NCI-H1048 (cell line): ENCODE measurements around the gene HLA-DMB.

Experiments used
- DNase-seq: peaks from one replicate; lab custom pipeline; 2025; lab: John Stamatoyannopoulos, UW

Gene HLA-DMB

DNA sequence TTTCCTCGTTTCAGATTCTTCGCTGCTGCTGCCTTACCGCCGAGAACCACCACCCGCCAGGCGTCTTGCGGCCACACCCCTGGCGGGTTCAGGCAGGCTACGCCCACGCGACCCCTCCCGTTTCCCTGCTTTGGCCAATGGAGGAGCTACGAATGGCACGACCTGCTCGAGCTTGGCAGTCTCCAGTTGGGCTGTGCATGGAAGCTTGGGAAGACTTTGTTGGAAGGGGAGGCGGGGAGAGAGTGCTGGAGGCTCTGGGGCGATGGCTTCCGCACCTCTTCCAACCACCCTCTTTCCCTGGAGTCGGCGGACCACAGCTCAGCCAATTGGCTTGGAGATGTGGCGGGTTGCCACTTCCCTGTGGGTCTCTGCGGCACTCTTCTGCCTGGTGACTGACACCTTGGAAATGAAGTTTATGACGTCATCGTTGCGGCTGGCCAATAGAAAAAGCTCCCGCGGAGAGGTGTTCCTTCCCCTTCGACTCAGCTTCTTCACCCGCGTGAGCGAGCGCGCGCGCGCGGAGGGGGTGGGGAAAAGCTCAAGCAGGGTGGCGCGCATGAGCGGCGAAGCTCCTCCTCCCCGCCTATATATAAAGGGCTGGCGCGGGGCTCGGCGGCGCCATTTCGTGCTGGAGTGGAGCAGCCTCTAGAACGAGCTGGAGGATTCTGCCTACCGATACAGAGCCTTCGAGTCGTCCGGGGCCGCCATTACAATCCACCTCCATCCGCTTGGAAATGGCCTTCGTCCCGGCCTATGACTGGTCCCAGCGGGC, 30.9 kb upstream of the HLA-DMB start:
- DNase-seq, result peak; percentile 98

- DNase-seq, result no peak
These were observed 30.4 kb upstream of the HLA-DMB start for GRCh38 chr6:32971242-32971580.

GRCh38 chr6:32970413-32971241, 29.8 kb upstream of the HLA-DMB start:
- DNase-seq, result no peak

DNA sequence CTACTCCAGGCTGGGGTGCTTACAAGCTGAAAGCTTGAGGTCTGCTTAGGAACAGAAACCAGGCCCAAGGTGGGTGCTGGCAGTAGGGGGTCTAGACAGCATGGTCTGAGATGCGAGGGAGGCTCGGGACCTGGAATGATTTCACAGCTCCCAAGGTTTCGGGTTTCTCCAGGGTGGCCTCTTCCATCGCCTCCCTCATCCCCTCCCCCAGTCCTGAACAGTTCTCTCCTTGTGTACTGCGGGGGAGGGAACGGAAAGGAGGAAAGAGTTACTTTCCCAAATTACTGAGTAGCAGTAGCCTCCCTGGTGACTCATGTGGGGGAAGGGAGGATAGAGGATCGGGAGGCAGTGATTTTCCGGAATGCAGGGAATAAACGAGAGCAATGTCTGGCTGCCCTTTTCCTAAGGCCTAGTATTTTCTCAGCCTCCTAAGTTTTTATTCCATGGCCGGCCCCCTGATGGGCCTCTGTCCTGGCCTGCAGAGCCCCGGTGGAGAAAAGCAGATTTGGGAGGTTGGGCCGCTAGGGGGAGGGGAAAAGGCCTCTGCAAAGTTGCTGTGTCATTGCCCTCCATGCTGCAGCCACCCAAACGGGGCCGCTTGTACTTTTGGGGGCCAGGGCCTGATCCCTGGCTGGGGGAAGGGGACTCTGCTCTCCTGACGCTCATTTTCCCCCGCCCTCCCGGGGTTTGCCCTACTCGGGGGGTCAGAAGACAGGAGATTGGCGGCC, 29.0 kb upstream of the HLA-DMB start:
- peak; percentile 60 for DNase-seq

DNA sequence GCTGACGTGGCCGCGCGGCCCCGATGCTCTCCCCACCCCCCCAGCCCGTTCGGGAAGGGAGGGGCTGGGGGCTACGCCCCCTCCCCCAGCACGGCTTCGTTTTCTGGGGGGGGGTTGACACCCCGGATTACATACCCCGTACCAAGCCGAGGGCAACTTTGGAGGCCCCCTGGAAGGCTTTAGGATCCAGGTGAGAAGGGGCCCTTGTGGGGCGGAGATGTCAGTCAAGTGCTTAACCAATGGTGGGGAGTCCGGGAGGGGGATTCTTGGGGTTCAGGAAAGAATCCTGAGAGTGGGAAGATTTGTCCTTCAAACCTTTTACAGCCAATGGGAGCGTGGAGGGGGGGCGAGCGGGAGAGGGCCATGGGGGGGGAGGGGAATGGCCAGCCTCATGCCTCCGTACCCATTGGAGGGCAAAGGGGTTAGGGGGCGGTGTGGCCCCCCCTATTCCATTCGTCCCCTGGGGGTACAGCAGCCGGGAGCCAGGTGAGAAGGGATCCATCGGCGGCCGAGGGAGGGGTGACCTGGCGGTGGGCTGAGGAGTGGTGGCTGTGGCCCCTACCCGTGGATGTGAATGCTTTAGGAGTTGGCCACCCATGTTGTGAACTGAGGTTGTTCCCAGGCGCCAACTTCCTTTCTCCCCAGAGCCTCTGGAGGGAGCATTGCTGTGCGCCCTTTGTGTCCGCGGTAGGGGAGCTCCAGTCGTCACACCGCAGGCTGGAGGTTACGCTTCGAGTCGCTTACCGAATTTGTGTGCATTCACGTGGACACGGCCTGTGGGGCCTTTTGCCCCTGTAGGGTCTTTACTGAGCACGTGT, 28.2 kb upstream of the HLA-DMB start:
- DNase-seq, result no peak

GRCh38 chr6:32968093-32968866, 27.5 kb upstream of the HLA-DMB start, which contains the start of gene BRD2:
Gene BRD2, plus strand, starts transcription at chr6:32968594. Its CDS starts 4,305 bp downstream, at chr6:32972899.
- DNase-seq, result peak; percentile 82

DNA sequence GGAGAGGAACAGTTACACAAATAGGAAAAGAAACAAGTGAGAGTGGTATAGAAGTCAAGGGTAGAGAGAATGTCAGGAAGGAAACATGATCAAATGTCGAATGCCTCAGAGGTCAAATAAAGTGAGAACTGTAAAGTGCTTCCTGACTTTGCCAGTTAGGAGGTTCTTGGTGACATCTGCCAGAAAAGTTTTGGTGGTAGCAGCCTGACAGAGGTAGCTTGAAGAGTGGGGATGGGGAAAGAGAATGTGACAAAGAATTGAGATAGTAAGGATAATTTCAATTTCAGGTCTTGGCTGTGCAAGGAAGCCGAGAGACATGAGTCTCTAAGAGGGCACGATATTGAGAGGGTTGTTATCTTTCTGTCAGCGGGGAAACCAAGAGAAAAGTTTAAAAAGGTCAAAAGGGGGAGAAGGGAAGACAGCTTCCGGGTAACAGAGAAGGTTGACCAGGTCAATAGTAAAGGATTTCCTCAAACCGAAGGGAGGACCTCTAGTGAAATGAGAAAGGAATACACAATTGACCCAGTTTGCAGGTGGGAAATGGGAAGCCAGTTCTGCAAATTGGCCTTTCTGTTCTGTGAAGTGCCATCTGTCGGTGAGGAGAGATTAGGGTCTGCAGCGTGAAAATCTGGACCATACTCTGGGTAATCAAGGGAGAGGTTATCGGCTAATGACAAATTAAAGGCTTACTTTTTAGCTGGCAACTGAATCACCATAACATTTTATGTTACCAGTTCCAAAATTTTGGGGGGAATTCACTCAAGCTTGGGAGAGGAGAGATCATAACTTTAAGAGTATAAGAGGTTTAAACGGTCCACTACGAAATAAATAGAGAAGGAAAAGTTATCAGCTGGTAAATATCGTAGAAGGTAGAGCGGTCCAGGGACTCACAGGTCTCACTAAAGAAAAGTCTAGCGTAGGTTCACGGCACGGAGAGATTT, 26.6 kb upstream of the HLA-DMB start:
- DNase-seq, result no peak

GRCh38 chr6:32964776-32965175, 23.9 kb upstream of the HLA-DMB start:
- DNase-seq, result no peak

GRCh38 chr6:32963866-32964265, 23.0 kb upstream of the HLA-DMB start:
- DNase-seq, result no peak

DNA sequence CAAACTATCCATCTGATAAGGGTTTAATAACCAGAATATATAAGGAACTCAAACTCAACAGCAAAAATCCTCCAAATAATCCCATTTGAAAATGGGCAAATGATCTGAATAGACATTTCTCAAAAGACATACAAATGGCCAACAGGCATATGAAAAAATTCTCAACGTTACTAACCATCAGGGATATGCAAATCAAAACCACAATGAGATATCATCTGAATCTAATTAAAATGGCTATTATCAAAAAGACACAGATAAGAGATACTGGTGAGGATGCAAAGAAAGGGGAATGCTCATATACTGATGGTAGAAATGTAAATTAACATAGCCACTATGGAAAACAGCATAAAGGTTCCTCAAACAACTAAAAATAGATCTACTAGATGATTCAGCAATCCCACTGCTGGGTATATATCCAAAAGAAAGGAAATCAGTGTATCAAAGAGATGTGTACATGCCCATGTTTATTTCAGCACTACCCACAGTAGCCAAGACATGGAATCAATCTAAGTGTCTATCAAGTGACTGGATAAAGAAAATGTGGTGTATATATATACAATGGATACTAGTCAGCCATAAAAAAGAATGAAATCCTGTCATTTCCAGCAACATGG, 21.5 kb upstream of the HLA-DMB start:
- no peak for DNase-seq

GRCh38 chr6:32960563-32960962, 19.7 kb upstream of the HLA-DMB start:
- no peak for DNase-seq

- no peak for DNase-seq
These were observed 15.3 kb upstream of the HLA-DMB start for GRCh38 chr6:32956176-32956575.

GRCh38 chr6:32954986-32955802, 14.4 kb upstream of the HLA-DMB start:
- DNase-seq, result no peak

DNA sequence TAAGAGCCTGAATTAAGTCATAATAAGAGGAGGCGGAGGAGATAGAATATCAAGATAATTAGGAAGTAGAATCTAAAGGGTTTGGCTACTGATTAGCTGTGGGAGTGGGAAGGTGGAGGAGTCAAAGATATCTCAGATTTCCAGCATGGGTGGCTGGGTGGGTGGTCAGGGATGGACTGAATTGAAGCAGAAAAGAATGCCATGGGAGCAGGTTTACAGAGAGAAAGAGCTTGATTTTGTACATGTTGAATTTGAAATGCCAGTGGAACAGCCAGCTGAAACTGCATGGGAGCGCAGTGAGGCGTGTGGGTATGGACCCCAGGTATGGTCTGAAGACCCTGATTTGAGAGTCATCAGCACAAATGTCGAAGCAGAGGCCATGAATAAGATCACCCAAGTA, 13.4 kb upstream of the HLA-DMB start:
- DNase-seq, result no peak

DNA sequence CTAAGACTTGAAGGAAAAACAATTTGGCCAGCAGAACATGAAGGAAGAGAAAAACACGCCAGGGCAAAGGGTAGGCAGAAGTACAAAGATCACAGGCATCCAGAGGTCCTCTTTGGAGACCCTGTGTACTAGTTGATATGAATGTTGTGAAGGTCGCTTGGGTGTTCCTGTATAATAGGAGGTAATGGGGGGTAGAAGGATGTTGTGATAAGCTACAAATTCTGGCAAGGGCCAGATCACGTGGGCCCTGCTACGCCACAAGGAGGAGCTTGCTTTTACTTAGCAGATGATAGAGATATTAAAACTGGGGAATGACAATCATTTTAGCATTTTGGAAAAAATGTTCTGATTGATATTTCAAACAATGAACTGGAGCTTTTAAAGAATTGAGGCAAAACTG, 12.9 kb upstream of the HLA-DMB start:
- DNase-seq, result no peak

GRCh38 chr6:32952817-32953739, 12.2 kb upstream of the HLA-DMB start, which contains the start of gene HLA-DMA:
Gene HLA-DMA, minus strand, starts transcription at chr6:32953097. Its CDS starts 61 bp downstream, at chr6:32953036.
- DNase-seq, result no peak

GRCh38 chr6:32950449-32950848, 9.6 kb upstream of the HLA-DMB start:
- no peak for DNase-seq
